Ovary (tissue), 9 donors: ENCODE data around the gene ADGRL1. TPM values are rescaled to one million over a fixed set of nuclear protein-coding genes. Genes with fewer than 3 reads are reported as not detected.
"Not testable (repeated sequence)": the region's sequence is repeated elsewhere in the genome, so short reads cannot be mapped to it uniquely, and the experiment has no call there.

Source experiments
- DNase-seq, 5 donors: peaks; one replicate each; pipeline ENCODE4 v3.0.0-alpha.2; 2019 to 2020
- H3K27ac ChIP-seq, 2 donors: fragments of 200-600 bp; one replicate each; pipeline versions ENCODE4 v1.5.1 to v1.8.0; 2019 to 2022
- H3K27me3 ChIP-seq: fragments of 200-600 bp; one replicate; pipeline ENCODE4 v1.8.0; 2022
- H3K36me3 ChIP-seq: fragments of 200-600 bp; sonication (generic); one replicate; pipeline ENCODE4 v1.5.1; 2019
- H3K4me1 ChIP-seq: one replicate; pipeline ENCODE4 v1.8.1; 2013; ENCODE audit warnings: mild to moderate bottlenecking, moderate library complexity; ENCODE audit not compliant: insufficient read depth
- H3K4me3 ChIP-seq: fragments of 200-600 bp; sonication (generic); one replicate; pipeline ENCODE4 v1.5.1; 2017
- H3K9me3 ChIP-seq, 2 donors: fragments of 200-600 bp in 1 of 2; sonication (generic) in 1 of 2; one replicate each; pipeline versions ENCODE4 v1.5.1 to v1.8.1; 2013 to 2019; ENCODE audit warnings: mild to moderate bottlenecking in 1 of 2, moderate library complexity in 1 of 2
- EP300 ChIP-seq: sonication (generic); formaldehyde crosslinking; IDR thresholded peaks from one replicate; pipeline ENCODE4 v1.6.1; 2017; ENCODE audit warnings: antibody characterized with exemption
- POLR2A ChIP-seq: fragments of 450-650 bp; IDR thresholded peaks from one replicate; pipeline ENCODE4 v1.6.1; 2017; ENCODE audit warnings: antibody characterized with exemption, mild to moderate bottlenecking, moderate library complexity
- WGBS, 3 donors: extraction: QIAGEN DNeasy Blood & Tissue Kit in 1 of 3; methylation state at CpG; one replicate each; pipeline versions ENCODE4 v1.1.5 to v1.1.7; 2013 to 2017; 5-methylcytosine and 5-hydroxymethylcytosine counted together
- intact Hi-C, 4 donors: fragments of 100-400 bp; cut with DNase I; formaldehyde crosslinking; loops; one replicate each; pipeline versions ENCODE4 v1.11.0 to v1.15.1; 2022 to 2023
- polyA plus RNA-seq, 2 donors: library from polyadenylated mRNA; stranded (reverse); fragments of 200-250 nt in 1 of 2; fragments of 350-450 nt in 1 of 2; fragmentation: Illumina TruSeq in 1 of 2; extraction: RNeasy Lipid Tissue Mini Kit (QIAGEN cat#74804) in 1 of 2; gene quantifications; one replicate each; pipeline ENCODE4 v1.2.3, GENCODE V29; 2013 to 2014
- total RNA-seq, 7 donors: library from RNA; depleted of rRNA in 2 of 7; stranded (reverse); fragments of >200 nt in 2 of 7; fragmentation: NEBNext Ultra II Directional in 3 of 7; extraction: Animal tissue kit (Norgen Biotek cat#: 25700) in 3 of 7; gene quantifications; one replicate each; pipeline versions ENCODE4 v1.1.0 to v1.2.4, GENCODE V29; 2016 to 2023
- TF ChIP-seq, protein P1 (sequence below), 3 donors: fragments of 450-650 bp in 2 of 3; fragments of 200-600 bp in 1 of 3; IDR thresholded peaks; one replicate each; pipeline versions ENCODE4 v1.5.1 to v1.8.0; 2016 to 2022; ENCODE audit warnings: antibody characterized with exemption in 3 of 3, mild to moderate bottlenecking in 1 of 3
- donor health status: DM: no; HTN: no; CAD: no; lungs with moderate emphysema.
- donor health status: DM: no; HTN: no; CAD: no.
- donor health status: Bipolar disorder and iron deficiency.
- donor health status: DM: yes; HTN: yes; CAD: no.
- donor health status: DM: no; HTN: no; CAD: no.
- donor health status: DM: yes; HTN: yes; CAD: no.

The ADGRL1 gene
- total and polyA plus RNA-seq, 9 donors: 2.1 to 36.8 (median 12.1) TPM

DNA sequence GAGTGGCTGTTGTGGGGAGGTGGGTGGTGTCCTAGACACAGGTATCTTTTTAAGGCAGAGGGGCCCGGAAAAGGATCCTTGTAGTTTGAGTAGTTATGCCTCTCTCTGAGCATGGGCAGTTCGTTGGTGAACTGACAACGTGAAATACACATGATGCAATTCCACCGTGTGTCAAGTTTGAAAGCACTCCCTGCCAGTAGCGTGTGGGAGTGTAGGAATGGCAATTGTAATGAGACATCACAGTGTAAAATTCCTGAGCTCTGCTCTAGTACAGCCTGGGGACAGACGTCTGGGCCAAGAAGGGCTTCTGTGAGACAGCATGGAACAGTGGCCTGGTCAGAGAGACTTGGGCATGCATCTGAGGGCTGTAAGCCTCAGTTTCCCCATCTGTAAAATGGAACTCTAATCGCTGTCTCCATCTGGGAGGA lies 59.2 kb downstream of the ADGRL1 start:
- intact Hi-C loops: loop anchor here (5.0 to 10.0 kb wide), 4 partner anchors 200 to 338 kb away; partner anchors contain the start of gene PTGER1 (in 1 of the 4)
- WGBS, 3 donors: 41 to 44% (median 42%) methylated on average over 7 of the region's 7 CpGs
- H3K4me1 ChIP-seq: no peaks in the 10 kb centered on the region
- H3K9me3 ChIP-seq: no peaks in the 10 kb centered on the region
- no peak for TF ChIP-seq POLR2A
- TF ChIP-seq, protein P1, sequence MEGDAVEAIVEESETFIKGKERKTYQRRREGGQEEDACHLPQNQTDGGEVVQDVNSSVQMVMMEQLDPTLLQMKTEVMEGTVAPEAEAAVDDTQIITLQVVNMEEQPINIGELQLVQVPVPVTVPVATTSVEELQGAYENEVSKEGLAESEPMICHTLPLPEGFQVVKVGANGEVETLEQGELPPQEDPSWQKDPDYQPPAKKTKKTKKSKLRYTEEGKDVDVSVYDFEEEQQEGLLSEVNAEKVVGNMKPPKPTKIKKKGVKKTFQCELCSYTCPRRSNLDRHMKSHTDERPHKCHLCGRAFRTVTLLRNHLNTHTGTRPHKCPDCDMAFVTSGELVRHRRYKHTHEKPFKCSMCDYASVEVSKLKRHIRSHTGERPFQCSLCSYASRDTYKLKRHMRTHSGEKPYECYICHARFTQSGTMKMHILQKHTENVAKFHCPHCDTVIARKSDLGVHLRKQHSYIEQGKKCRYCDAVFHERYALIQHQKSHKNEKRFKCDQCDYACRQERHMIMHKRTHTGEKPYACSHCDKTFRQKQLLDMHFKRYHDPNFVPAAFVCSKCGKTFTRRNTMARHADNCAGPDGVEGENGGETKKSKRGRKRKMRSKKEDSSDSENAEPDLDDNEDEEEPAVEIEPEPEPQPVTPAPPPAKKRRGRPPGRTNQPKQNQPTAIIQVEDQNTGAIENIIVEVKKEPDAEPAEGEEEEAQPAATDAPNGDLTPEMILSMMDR (IDR thresholded peaks at IDR 0.05): no peak
- TF ChIP-seq EP300: no peak
- H3K36me3 ChIP-seq: no peaks in the 10 kb centered on the region
- no peak overlapping the region for H3K27ac ChIP-seq
- H3K27me3 ChIP-seq: no peaks in the 10 kb centered on the region
- no peak for DNase-seq
- no peak overlapping the region for H3K4me3 ChIP-seq

DNA sequence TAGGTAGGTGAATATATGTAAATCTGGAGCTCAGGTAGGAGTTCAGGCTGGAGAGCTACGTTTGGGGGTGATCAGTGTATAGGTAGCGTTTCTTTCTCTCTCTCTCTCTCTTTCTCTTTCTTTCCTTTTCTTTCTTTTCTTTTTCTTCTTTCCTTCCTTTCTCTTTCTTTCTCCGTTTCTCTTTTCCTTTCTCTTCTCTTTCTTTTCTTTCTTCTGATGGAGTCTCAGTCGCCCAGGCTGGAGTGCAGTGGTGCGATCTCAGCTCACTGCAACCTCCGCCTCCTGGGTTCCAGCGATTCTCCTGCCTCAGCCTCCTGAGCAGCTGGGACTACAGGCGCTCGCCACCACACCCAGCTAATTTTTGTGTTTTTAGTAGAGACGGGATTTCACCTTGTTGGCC lies 59.8 kb downstream of the ADGRL1 start:
- H3K9me3 ChIP-seq, DNase-seq, H3K4me1 ChIP-seq, H3K36me3 ChIP-seq, H3K27ac ChIP-seq, H3K4me3 ChIP-seq, H3K27me3 ChIP-seq: not testable (repeated sequence)
- intact Hi-C loops: loop anchor here (5.0 to 10.0 kb wide), 4 partner anchors 201 to 339 kb away; partner anchors contain the start of gene PTGER1 (in 1 of the 4)
- WGBS, 3 donors: 90 to 92% (median 92%) methylated on average over 10 of the region's 10 CpGs

DNA sequence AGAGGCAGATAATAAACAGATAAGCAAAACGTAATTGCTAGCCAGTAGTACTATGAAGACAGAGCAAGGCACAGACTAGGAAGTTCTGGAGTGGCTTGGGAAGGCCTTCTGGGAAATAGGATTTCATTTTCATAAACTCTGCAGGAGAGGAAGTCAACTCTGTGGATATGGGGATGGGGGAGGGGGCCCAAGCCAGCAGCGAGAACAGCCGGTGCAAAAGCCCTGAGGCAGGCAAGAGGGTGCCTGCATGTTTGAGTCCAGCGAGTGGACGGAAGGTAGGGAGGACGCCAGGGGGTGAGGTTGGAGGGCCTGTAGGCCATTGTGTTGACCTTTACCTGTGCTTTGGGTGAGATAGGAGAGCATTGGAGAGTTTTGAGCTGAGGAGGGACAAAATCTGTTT lies 60.6 kb downstream of the ADGRL1 start:
- TF ChIP-seq POLR2A (no peak), EP300 (no peak)
- TF ChIP-seq, protein P1 (IDR thresholded peaks at IDR 0.05): no peak
- Histone ChIP-seq H3K4me1 (no peaks in the 10 kb centered on the region), H3K9me3 (no peaks in the 10 kb centered on the region), H3K27ac (no peak overlapping the region), H3K27me3 (no peaks in the 10 kb centered on the region), H3K36me3 (no peaks in the 10 kb centered on the region), H3K4me3 (no peak overlapping the region)
- DNase-seq: no peak
- WGBS, 3 donors: 86 to 91% (median 87%) methylated on average over 6 of the region's 6 CpGs
- intact Hi-C loops: loop anchor here (5.0 to 10.0 kb wide), 4 partner anchors 202 to 339 kb away; partner anchors contain the start of gene PTGER1 (in 1 of the 4)

GRCh38 chr19:14142262-14143190 lies 63.4 kb downstream of the ADGRL1 start:
- H3K4me3 ChIP-seq: no peak overlapping the region
- no peaks in the 10 kb centered on the region for H3K27me3 ChIP-seq
- TF ChIP-seq, protein P1 (IDR thresholded peaks at IDR 0.05): no peak
- TF ChIP-seq POLR2A (no peak), EP300 (no peak)
- no peaks in the 10 kb centered on the region for H3K4me1 ChIP-seq
- no peak for DNase-seq
- WGBS, 3 donors: 41 to 54% (median 52%) methylated on average over 12 of the region's 12 CpGs
- no peaks in the 10 kb centered on the region for H3K9me3 ChIP-seq
- H3K36me3 ChIP-seq: no peaks in the 10 kb centered on the region
- no peak overlapping the region for H3K27ac ChIP-seq
- intact Hi-C loops: loop anchor here in 2 of 4 donors (10.0 kb wide), 2 partner anchors 332 to 342 kb away; partner anchors contain the start of gene PTGER1 (in 1 of the 2)

DNA sequence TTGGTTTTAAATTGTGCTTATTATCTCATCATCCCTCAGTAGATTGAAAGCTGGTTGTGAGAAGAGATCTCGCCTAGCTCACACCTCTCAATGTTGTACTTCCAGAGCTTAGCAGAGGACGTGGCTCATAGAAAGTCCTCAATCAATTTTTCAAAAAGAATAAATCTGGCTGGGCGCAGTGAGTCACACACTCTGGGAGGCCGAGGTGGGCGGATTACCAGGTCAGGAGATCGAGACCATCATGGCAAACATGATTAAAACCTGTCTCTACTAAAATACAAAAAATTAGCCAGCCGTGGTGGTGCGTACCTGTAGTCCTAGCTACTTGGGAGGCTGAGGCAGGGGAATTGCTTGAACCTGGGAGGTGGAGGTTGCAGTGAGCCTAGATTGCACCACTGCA lies 64.9 kb downstream of the ADGRL1 start:
- Histone ChIP-seq H3K4me3 (no peak overlapping the region), H3K36me3 (no peaks in the 10 kb centered on the region), H3K27me3 (no peaks in the 10 kb centered on the region), H3K9me3 (no peaks in the 10 kb centered on the region), H3K4me1 (no peaks in the 10 kb centered on the region), H3K27ac (no peak overlapping the region)
- intact Hi-C loops: loop anchor here in 2 of 4 donors (10.0 kb wide), 2 partner anchors 334 to 344 kb away; partner anchors contain the start of gene PTGER1 (in 1 of the 2)
- TF ChIP-seq EP300: no peak
- TF ChIP-seq, protein P1 (IDR thresholded peaks at IDR 0.05): no peak
- no peak for TF ChIP-seq POLR2A
- WGBS, 3 donors: 94 to 98% (median 94%) methylated on average over 8 of the region's 8 CpGs
- DNase-seq: no peak
